AG09319 (cell line): Measurements from ENCODE around the gene CYP24A1.

Experiments
- DNase-seq: peaks from one replicate; pipeline ENCODE4 v3.0.0-alpha.2; 2010; ENCODE audit warnings: low read depth; ENCODE audit errors: extremely low read depth
- CTCF ChIP-seq: IDR thresholded peaks from 2 replicates; pipeline ENCODE4 v1.5.1; 2011; ENCODE audit warnings: low read depth, mild to moderate bottlenecking, inconsistent platforms, low read length, moderate library complexity

Gene CYP24A1

GRCh38 chr20:54194724-54195438 lies 21.1 kb upstream of the CYP24A1 start:
- DNase-seq = no peak
- TF ChIP-seq CTCF = no peak; the same call in 1 of the 2 replicates

GRCh38 chr20:54193817-54194216 lies 20.0 kb upstream of the CYP24A1 start:
- no peak for TF ChIP-seq CTCF
- no peak for DNase-seq

- DNase-seq = no peak
- TF ChIP-seq CTCF = no peak
Observed at GRCh38 chr20:54190217-54190616, 16.4 kb upstream of the CYP24A1 start.

- no peak for DNase-seq
- no peak for TF ChIP-seq CTCF
Observed at GRCh38 chr20:54189630-54190029, 15.8 kb upstream of the CYP24A1 start.

GRCh38 chr20:54188132-54188849 lies 14.5 kb upstream of the CYP24A1 start:
- no peak for DNase-seq

GRCh38 chr20:54184904-54185626 lies 11.3 kb upstream of the CYP24A1 start:
- DNase-seq = no peak
- TF ChIP-seq CTCF = no peak

More at GRCh38 chr20:54188132-54188849, 14.5 kb upstream of the CYP24A1 start:
- TF ChIP-seq CTCF = no peak

- no peak for TF ChIP-seq CTCF
- no peak for DNase-seq
Observed at GRCh38 chr20:54184071-54184470, 10.3 kb upstream of the CYP24A1 start.
